ENCODE measurements around the gene RAB3GAP2.
"Not testable (repeated sequence)": the region's sequence is repeated elsewhere in the genome, so short reads cannot be mapped to it uniquely, and the experiment has no call there.

RAB3GAP2 gene

GRCh38 chr1:220239213-220239612 is 33.0 kb downstream of the RAB3GAP2 start:
- H3K4me3 ChIP-seq (replicated peaks in 1 of 2; ENCODE audit: low read depth in 2 of 2, low read length in 2 of 2): no peak overlapping the region
- no peak for TF ChIP-seq CTCF (IDR thresholded peaks at IDR 0.05; ENCODE audit: low read depth, low read length)
- DNase-seq (ENCODE audit: low read depth in 2 of 2): no peak

- not testable (repeated sequence) for DNase-seq (ENCODE audit: low read depth in 2 of 2); H3K4me3 ChIP-seq (replicated peaks in 1 of 2; ENCODE audit: low read depth in 2 of 2, low read length in 2 of 2)
Observed at GRCh38 chr1:220236278-220236677, 36.0 kb downstream of the RAB3GAP2 start.

- no peak for DNase-seq (ENCODE audit: low read depth in 2 of 2)
- TF ChIP-seq CTCF (IDR thresholded peaks at IDR 0.05; ENCODE audit: low read depth, low read length): no peak
- H3K4me3 ChIP-seq (replicated peaks in 1 of 2; ENCODE audit: low read depth in 2 of 2, low read length in 2 of 2): no peak overlapping the region
Observed at GRCh38 chr1:220235462-220235861, 36.8 kb downstream of the RAB3GAP2 start.

- no peak for DNase-seq (ENCODE audit: low read depth in 2 of 2)
- no peak for TF ChIP-seq CTCF (IDR thresholded peaks at IDR 0.05; ENCODE audit: low read depth, low read length)
- H3K4me3 ChIP-seq (replicated peaks in 1 of 2; ENCODE audit: low read depth in 2 of 2, low read length in 2 of 2): no peak overlapping the region
Observed at GRCh38 chr1:220233927-220234326, 38.3 kb downstream of the RAB3GAP2 start.

GRCh38 chr1:220229771-220230170 is 42.5 kb downstream of the RAB3GAP2 start:
- no peak for TF ChIP-seq CTCF (IDR thresholded peaks at IDR 0.05; ENCODE audit: low read depth, low read length)
- H3K4me3 ChIP-seq (replicated peaks in 1 of 2; ENCODE audit: low read depth in 2 of 2, low read length in 2 of 2): no peak overlapping the region
- no peak for DNase-seq (ENCODE audit: low read depth in 2 of 2)

- no peak for TF ChIP-seq CTCF (IDR thresholded peaks at IDR 0.05; ENCODE audit: low read depth, low read length)
- H3K4me3 ChIP-seq (replicated peaks in 1 of 2; ENCODE audit: low read depth in 2 of 2, low read length in 2 of 2): no peak overlapping the region
- DNase-seq (ENCODE audit: low read depth in 2 of 2): no peak
Observed at GRCh38 chr1:220227393-220227792, 44.9 kb downstream of the RAB3GAP2 start.

GRCh38 chr1:220226752-220227151 is 45.5 kb downstream of the RAB3GAP2 start:
- DNase-seq (ENCODE audit: low read depth in 2 of 2): no peak
- H3K4me3 ChIP-seq (replicated peaks in 1 of 2; ENCODE audit: low read depth in 2 of 2, low read length in 2 of 2): no peak overlapping the region
- TF ChIP-seq CTCF (IDR thresholded peaks at IDR 0.05; ENCODE audit: low read depth, low read length): no peak

Data from cardiac fibroblast (primary cell).